Measurements from ENCODE around the gene CIZ1.

The CIZ1 gene

GRCh38 chr9:128149951-128150593 lies 41.3 kb downstream of the CIZ1 start:
- Histone ChIP-seq H3K27me3 (no peaks in the 10 kb centered on the region), H3K27ac (no peak overlapping the region), H3K9me3 (no peaks in the 10 kb centered on the region), H3K36me3 (no peaks in the 10 kb centered on the region), H3K4me1 (peaks cover 0 to 12% (median 0%) of the 10 kb centered on the region in 4 donors), H3K4me3 (no peak overlapping the region)
- no peak for DNase-seq
- intact Hi-C loops (cut with DNase I; ENCODE audit: low total_unique reads) = no loop called here
- TF ChIP-seq CTCF (IDR thresholded peaks at IDR 0.05) = no peak

- peaks cover 0 to 12% (median 0%) of the 10 kb centered on the region in 4 donors for H3K4me1 ChIP-seq
- no peak for TF ChIP-seq CTCF (IDR thresholded peaks at IDR 0.05)
- H3K9me3 ChIP-seq = no peaks in the 10 kb centered on the region
- H3K27ac ChIP-seq = no peak within 1 kb of the TSS
- intact Hi-C loops (cut with DNase I; ENCODE audit: low total_unique reads) = no loop called here
- H3K36me3 ChIP-seq = no peaks in the 10 kb centered on the region
- DNase-seq = no peak
- no peak within 1 kb of the TSS for H3K4me3 ChIP-seq
- H3K27me3 ChIP-seq = no peaks in the 10 kb centered on the region
Observed at GRCh38 chr9:128149001-128149701, 42.2 kb downstream of the CIZ1 start, which contains the start of gene LCN2. TSS of gene LCN2 (plus strand) at chr9:128149453. CDS start at chr9:128149526, 73 bp downstream.

GRCh38 chr9:128148509-128149000 lies 42.8 kb downstream of the CIZ1 start:
- Histone ChIP-seq H3K27ac (no peak overlapping the region), H3K4me1 (peaks cover 0 to 12% (median 0%) of the 10 kb centered on the region in 4 donors), H3K27me3 (no peaks in the 10 kb centered on the region), H3K9me3 (no peaks in the 10 kb centered on the region), H3K4me3 (no peak overlapping the region), H3K36me3 (no peaks in the 10 kb centered on the region)
- DNase-seq = no peak
- intact Hi-C loops (cut with DNase I; ENCODE audit: low total_unique reads) = no loop called here
- no peak for TF ChIP-seq CTCF (IDR thresholded peaks at IDR 0.05)

- Histone ChIP-seq H3K36me3 (no peaks in the 10 kb centered on the region), H3K27ac (no peak overlapping the region), H3K9me3 (no peaks in the 10 kb centered on the region), H3K4me1 (peaks cover 0 to 12% (median 0%) of the 10 kb centered on the region in 4 donors), H3K27me3 (no peaks in the 10 kb centered on the region), H3K4me3 (no peak overlapping the region)
- intact Hi-C loops (cut with DNase I; ENCODE audit: low total_unique reads) = no loop called here
- DNase-seq = no peak
- no peak for TF ChIP-seq CTCF (IDR thresholded peaks at IDR 0.05)
Observed at GRCh38 chr9:128146591-128147120, 44.7 kb downstream of the CIZ1 start.

- H3K27me3 ChIP-seq = no peaks in the 10 kb centered on the region
- no peak overlapping the region for H3K27ac ChIP-seq
- H3K36me3 ChIP-seq = no peaks in the 10 kb centered on the region
- no peak overlapping the region for H3K4me3 ChIP-seq
- no peak for TF ChIP-seq CTCF (IDR thresholded peaks at IDR 0.05)
- intact Hi-C loops (cut with DNase I; ENCODE audit: low total_unique reads) = no loop called here
- H3K9me3 ChIP-seq = no peaks in the 10 kb centered on the region
- peaks cover 0 to 12% (median 0%) of the 10 kb centered on the region in 4 donors for H3K4me1 ChIP-seq
- DNase-seq = no peak
Observed at GRCh38 chr9:128145951-128146351, 45.4 kb downstream of the CIZ1 start.

Data from tibial artery (tissue), 4 donors.